Fibroblast of the aortic adventitia (primary cell): ENCODE results near the gene PHYHD1. TPM values are rescaled to one million over a fixed set of nuclear protein-coding genes. Genes with fewer than 3 reads are reported as not detected.
A peak's percentile ranks its signal among the peaks of the same experiment; 100 is the strongest.

Experiments
- DNase-seq: peaks from one replicate; pipeline ENCODE4 v3.0.0-alpha.2; 2010; ENCODE audit warnings: low read depth
- H3K4me3 ChIP-seq: 2 replicates; pipeline ENCODE4 v1.5.1; 2011; ENCODE audit warnings: low read depth, mild to moderate bottlenecking, control low read depth, low read length, moderate library complexity
- total RNA-seq: library from RNA; depleted of rRNA; stranded (reverse); fragments of >200 nt; gene quantifications from 2 replicates; pipeline ENCODE4 v1.2.3, GENCODE V29; 2012; ENCODE audit warnings: low replicate concordance
- TF ChIP-seq, protein P1 (sequence below): IDR thresholded peaks from 2 replicates; pipeline ENCODE4 v1.5.1; 2011; ENCODE audit warnings: mild to moderate bottlenecking, low read length, control low read depth, inconsistent platforms; ENCODE audit not compliant: insufficient read depth

The PHYHD1 gene
- total RNA-seq, 1 donor, result 8.5 TPM

DNA sequence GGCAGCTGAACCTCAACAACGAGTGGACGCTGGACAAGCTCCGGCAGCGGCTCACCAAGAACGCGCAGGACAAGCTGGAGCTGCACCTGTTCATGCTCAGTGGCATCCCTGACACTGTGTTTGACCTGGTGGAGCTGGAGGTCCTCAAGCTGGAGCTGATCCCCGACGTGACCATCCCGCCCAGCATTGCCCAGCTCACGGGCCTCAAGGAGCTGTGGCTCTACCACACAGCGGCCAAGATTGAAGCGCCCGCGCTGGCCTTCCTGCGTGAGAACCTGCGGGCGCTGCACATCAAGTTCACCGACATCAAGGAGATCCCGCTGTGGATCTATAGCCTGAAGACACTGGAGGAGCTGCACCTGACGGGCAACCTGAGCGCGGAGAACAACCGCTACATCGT is 12.4 kb upstream of the PHYHD1 start:
- no peak for DNase-seq
- no peak overlapping the region for H3K4me3 ChIP-seq
- TF ChIP-seq, protein P1, sequence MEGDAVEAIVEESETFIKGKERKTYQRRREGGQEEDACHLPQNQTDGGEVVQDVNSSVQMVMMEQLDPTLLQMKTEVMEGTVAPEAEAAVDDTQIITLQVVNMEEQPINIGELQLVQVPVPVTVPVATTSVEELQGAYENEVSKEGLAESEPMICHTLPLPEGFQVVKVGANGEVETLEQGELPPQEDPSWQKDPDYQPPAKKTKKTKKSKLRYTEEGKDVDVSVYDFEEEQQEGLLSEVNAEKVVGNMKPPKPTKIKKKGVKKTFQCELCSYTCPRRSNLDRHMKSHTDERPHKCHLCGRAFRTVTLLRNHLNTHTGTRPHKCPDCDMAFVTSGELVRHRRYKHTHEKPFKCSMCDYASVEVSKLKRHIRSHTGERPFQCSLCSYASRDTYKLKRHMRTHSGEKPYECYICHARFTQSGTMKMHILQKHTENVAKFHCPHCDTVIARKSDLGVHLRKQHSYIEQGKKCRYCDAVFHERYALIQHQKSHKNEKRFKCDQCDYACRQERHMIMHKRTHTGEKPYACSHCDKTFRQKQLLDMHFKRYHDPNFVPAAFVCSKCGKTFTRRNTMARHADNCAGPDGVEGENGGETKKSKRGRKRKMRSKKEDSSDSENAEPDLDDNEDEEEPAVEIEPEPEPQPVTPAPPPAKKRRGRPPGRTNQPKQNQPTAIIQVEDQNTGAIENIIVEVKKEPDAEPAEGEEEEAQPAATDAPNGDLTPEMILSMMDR, result no peak

DNA sequence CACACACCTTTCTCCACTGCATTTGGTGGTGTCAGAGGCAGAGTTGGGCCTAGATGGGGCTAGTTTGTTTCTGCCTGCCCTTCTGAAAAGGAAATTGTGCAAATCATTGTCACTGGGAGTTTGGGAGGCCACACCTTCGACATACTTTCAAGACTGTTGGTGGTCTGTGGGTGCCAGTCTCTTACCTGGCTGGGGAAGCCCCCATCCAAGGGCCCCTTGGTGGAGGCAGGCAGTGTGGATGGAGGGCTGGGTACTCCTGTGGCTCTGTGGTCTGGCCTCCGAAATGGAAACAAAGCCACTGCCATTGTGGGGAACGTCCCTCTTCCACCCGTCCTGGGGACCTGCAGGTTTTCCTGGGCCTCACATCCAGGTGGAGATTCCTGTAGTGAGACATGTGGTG is 10.9 kb upstream of the PHYHD1 start:
- TF ChIP-seq, protein P1, result no peak
- no peak overlapping the region for H3K4me3 ChIP-seq
- DNase-seq, result no peak

DNA sequence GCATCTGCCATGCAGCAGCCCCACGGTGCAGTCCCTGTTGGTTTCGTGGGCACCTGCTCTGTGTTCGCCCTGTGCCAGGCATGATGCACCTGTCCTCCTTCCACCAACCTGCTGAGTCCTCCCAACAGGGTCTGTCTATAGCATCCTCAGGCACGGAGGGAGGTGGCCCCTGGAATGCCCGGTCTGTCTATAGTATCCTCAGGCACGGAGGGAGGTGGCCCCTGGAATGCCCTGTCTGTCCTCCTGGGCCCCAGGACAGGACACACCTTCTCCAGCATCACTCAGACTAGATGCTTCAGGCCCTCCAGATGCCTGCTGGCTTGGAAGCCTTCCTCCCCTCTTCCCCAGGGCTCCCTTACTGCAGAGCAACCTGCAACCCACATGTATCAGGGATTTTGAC is 9.9 kb upstream of the PHYHD1 start:
- DNase-seq, result no peak
- no peak overlapping the region for H3K4me3 ChIP-seq
- TF ChIP-seq, protein P1, result no peak

DNA sequence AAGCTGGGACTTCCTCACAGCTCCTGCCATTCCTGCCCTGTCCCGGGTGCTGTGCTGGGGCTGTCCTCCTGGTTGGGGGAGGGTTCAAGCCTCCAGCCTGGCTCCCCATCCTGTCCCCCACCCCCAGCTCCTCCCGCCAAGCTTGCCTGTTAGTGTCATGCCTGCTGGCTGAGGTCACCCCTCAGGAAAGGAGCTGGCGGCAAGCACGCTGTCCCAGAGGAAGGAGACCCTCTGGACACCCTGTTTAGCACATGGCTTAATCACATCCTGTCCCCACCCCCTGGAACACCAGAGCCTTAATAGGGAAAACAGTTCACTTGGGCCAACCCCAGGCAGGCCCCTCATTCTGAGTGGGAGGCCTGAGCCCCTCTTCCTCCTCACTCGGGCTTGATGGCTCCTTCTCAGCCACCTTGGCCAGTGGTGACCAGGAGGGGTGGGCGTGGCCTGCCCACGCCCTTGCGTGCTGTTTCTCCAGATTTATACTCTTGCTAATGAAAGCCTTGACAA is 9.2 kb upstream of the PHYHD1 start:
- no peak for DNase-seq
- TF ChIP-seq, protein P1, result no peak
- H3K4me3 ChIP-seq, result no peak overlapping the region

DNA sequence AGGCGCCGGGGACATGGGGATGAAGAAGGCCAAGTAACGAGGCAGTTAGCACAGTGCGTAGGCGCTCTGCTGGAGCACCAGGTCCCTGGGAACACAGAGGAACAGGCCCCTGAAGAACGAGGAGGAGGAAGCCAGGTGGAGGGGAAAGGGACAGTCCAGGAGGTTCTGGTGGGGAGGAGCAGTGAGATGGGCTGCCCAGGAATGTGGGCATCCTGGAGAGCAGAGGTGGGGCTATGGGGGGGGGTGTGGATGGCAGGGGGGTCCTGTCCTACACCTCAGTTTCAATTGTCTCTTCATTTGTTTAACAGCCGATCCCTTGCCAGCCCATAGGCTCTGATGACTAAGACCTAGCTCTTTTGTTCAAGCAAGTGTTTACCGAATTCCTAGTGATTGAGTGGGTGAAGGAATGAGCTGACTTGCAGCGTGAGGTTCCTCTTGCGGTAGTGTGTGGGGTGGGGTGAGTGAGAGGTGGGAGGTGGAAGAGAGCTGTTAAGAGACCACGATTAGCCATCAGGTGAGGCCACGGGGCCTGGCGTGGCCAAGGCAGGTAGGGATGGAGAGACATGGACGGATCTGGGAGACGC is 8.4 kb upstream of the PHYHD1 start:
- DNase-seq, result peak; percentile 82
- TF ChIP-seq, protein P1, result no peak
- H3K4me3 ChIP-seq, result no peak overlapping the region

DNA sequence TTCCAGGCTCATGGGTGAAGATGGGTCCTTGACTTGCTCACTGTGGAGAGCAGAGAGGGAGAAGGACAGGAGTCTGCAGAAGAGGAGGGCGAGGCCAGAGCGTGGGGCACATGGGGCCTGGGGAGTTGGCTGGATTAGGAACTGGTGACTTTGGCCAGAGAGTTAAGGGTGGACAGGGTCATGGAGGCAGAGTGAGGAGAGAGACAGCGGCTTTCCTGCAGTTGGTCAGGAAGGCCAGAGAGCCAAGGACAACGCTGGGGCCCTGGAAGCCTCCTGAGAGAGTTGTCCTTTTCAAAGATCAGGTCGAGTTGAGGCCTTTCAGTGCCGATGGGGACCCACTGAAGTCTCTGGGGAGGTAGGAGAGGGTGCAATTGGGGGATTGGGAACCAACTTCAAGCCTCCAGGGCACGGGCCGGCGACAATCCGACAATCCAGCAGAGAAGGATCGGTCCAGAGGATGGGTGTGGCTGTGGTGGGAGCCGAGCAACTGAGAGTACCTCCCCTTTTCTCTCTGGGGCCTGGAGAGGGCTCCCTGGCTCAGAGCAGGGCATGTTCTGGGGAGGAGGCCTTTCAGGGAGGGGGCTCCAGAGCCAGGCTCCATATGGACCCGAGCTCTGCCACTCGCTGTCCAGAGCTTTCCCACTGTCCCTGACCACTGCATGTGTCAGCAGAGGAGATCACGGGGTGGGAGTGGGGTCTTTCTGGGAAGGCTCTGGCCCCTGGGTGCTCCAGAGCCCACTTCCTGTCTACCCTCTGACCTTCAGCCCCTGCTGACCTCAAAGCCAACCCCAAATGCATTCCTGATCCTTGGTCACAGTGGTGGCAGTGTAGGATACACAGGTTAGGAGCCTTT is 7.5 kb upstream of the PHYHD1 start:
- no peak for DNase-seq
- TF ChIP-seq, protein P1, result no peak
- no peak overlapping the region for H3K4me3 ChIP-seq
